Adipocyte (in vitro differentiated cells): ENCODE data around the gene RFK.

Experiments used
- DNase-seq: peaks from one replicate; pipeline ENCODE4 v3.0.0-alpha.2; 2015; ENCODE audit warnings: low read depth
- H3K27me3 ChIP-seq: replicated peaks from 2 replicates; pipeline ENCODE4 v1.7.0; 2013; ENCODE audit warnings: mild to moderate bottlenecking, low read length, moderate library complexity; ENCODE audit not compliant: control insufficient read depth, insufficient read depth
- H3K36me3 ChIP-seq: 2 replicates; pipeline ENCODE4 v1.7.0; 2013; ENCODE audit warnings: low read length, mild to moderate bottlenecking, moderate library complexity; ENCODE audit not compliant: control insufficient read depth, insufficient read depth, severe bottlenecking
- H3K4me1 ChIP-seq: 2 replicates; pipeline ENCODE4 v1.7.0; 2013; ENCODE audit warnings: mild to moderate bottlenecking, low read length, moderate library complexity; ENCODE audit not compliant: control insufficient read depth, insufficient read depth
- H3K4me3 ChIP-seq: 2 replicates; pipeline ENCODE4 v1.7.0; 2013; ENCODE audit warnings: mild to moderate bottlenecking, low read length, moderate library complexity
- H3K9ac ChIP-seq: 2 replicates; pipeline ENCODE4 v1.7.0; 2013; ENCODE audit warnings: mild to moderate bottlenecking, low read length, moderate library complexity
- H3K9me3 ChIP-seq: 2 replicates; pipeline ENCODE4 v1.7.0; 2013; ENCODE audit warnings: mild to moderate bottlenecking, low read length, moderate library complexity; ENCODE audit not compliant: control insufficient read depth

RFK gene

DNA sequence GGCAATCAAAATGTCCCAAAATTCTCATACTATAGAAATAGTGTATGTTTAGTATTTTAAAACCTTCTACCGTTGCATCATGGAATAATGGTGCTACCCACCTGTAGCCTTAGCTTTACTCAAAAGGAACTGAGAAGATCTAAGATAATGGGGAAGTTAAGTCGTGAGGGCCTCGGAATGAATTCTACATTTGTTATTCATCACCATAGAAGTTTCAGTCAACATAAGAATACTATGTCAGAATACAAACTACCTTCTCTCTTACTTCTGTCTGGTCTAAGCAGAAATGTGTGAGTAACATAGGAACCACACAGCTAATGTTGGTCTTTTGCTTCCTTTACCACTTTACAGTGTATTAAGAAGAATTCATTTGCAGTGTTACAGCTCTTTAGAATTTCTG lies 43.2 kb downstream of the RFK start:
- H3K9ac ChIP-seq, result no peak overlapping the region
- H3K36me3 ChIP-seq, result no peaks in the 10 kb centered on the region
- no peak for DNase-seq
- no peaks in the 10 kb centered on the region for H3K4me1 ChIP-seq
- H3K27me3 ChIP-seq, result no peaks in the 10 kb centered on the region
- H3K4me3 ChIP-seq, result no peak overlapping the region
- no peaks in the 10 kb centered on the region for H3K9me3 ChIP-seq

DNA sequence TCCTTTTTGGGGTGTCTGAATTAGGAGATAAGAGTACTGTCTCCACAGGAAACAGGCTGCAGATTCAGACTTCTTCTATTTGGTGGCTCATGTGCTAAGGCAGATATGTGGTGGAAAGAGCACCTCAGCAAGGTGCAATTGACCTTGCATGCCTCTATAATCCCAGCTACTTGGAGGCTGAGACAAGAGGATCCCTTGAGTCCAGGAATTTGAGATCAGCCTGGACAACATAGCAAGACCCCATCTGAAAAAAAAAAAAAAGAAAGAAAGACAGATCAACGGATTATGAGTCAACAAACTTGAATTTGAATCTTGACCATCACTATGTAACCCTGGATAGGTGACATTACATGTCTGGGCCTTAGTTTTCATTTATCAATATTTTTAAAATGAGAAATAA lies 44.4 kb downstream of the RFK start:
- DNase-seq, result no peak
- Histone ChIP-seq H3K36me3 (no peaks in the 10 kb centered on the region), H3K4me3 (no peak overlapping the region), H3K9ac (no peak overlapping the region), H3K9me3 (no peaks in the 10 kb centered on the region), H3K4me1 (no peaks in the 10 kb centered on the region), H3K27me3 (no peaks in the 10 kb centered on the region)

DNA sequence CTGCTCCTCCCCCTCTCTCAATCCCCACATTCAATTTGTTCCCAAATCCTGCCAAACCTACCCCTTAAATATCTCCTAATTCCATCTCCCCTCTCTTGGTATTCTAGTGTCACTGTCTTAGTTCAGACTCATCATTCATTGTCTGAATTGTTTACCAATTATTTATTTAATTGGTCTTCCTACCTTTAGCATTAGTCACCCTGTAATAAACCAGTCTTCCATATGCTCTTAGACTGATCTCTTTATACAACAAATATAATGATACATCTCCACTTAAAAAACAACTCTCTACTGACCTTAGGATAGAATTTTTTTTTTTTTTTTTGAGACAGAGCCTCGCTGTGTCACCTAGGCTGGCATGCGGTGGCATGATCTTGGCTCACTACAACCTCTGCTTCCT lies 51.4 kb downstream of the RFK start:
- H3K36me3 ChIP-seq, result no peaks in the 10 kb centered on the region
- DNase-seq, result no peak
- no peaks in the 10 kb centered on the region for H3K4me1 ChIP-seq
- peaks cover 9% of the 10 kb centered on the region for H3K9me3 ChIP-seq
- no peak overlapping the region for H3K9ac ChIP-seq
- H3K4me3 ChIP-seq, result no peak overlapping the region
- H3K27me3 ChIP-seq, result no peaks in the 10 kb centered on the region

DNA sequence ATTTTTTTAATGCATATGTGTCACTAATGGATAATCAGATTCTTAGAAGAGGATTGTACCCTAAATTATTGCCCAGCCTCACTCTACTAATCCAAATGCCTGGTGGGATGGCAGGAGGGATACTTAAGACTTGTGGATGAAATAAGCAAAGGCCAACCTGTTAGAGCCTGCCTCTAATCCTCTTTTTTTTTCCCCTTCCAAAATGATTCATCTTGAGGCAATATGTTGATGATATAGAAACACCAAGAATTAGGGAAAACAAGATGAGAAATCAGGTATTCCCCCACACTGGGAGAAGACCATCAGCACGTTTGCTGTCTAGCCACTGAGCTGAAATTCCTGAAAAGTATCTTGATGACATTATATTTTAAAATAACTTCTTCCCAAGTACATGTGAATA lies 52.0 kb downstream of the RFK start:
- Histone ChIP-seq H3K27me3 (no peaks in the 10 kb centered on the region), H3K4me3 (no peak overlapping the region), H3K4me1 (no peaks in the 10 kb centered on the region), H3K36me3 (no peaks in the 10 kb centered on the region), H3K9me3 (peaks cover 9% of the 10 kb centered on the region), H3K9ac (no peak overlapping the region)
- DNase-seq, result no peak

DNA sequence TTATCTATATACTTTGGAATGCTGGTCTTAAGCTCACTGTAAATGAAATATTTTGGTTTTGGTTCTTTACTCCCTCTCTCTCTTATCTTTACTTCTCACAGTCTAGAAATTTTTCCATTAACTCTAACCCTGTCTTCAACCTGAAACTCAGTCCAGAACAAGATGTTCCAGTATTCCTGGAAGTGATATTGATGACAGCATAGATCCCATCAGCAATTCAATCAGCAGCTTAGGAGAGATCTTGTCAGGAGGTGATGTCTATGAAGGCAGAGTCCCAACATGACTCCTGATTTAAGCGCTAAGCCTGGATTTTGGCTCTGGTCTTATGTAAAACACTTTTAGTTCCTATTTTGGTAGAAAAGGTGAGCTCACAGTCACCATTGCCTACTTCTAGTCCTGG lies 52.6 kb downstream of the RFK start:
- no peak for DNase-seq
- H3K4me3 ChIP-seq, result no peak overlapping the region
- no peaks in the 10 kb centered on the region for H3K36me3 ChIP-seq
- H3K9me3 ChIP-seq, result peaks cover 9% of the 10 kb centered on the region
- H3K9ac ChIP-seq, result no peak overlapping the region
- no peaks in the 10 kb centered on the region for H3K4me1 ChIP-seq
- no peaks in the 10 kb centered on the region for H3K27me3 ChIP-seq

DNA sequence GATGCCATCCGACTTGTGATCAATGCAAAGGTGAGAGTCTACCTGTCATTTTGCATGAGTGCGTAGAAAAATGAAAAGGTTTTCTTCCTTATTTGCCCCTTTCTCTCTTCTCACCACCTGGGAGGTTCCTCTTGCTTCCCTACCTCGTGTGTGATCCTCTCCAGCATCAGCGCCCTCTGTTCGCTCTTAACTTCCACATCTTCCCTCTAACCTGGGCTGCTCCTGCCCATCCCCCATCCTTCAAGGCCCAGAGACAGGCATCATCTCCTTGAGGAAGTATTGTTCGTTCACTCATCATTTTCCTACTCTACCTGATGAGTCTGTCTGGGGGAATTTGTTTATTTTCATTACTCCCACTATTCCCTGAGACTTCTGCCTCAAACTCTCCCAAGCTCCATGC lies 55.8 kb downstream of the RFK start:
- Histone ChIP-seq H3K9ac (no peak overlapping the region), H3K4me1 (no peaks in the 10 kb centered on the region), H3K9me3 (peaks cover under 1% of the 10 kb centered on the region), H3K27me3 (peaks cover 13% of the 10 kb centered on the region), H3K4me3 (no peak overlapping the region), H3K36me3 (no peaks in the 10 kb centered on the region)
- no peak for DNase-seq

DNA sequence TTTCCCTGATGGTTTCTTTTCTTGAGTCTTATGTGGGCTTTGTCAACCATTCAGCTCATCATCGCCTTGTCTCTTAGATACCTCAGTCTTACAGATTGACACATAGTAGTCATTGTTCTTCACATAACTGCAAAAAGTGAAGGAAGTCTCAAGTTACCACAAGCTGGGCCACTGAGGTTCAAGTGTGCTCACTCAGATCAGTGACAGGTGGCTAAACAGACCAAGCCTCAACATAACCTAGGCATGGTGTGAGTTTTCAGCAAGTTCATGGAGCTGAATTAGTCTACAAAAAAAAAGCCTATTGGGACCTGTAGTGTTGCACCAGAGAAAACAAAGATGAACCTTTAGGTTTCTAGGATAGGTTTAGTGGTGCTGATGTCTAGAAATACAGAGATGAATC lies 58.2 kb downstream of the RFK start:
- Histone ChIP-seq H3K27me3 (peaks cover 28% of the 10 kb centered on the region), H3K9ac (no peak overlapping the region), H3K4me3 (no peak overlapping the region), H3K4me1 (no peaks in the 10 kb centered on the region), H3K9me3 (no peaks in the 10 kb centered on the region), H3K36me3 (no peaks in the 10 kb centered on the region)
- DNase-seq, result no peak
